ENCODE data around the gene HEPHL1. TPM values are rescaled to one million over a fixed set of nuclear protein-coding genes. Genes with fewer than 3 reads are reported as not detected.

Gene HEPHL1
- total RNA-seq, 4 donors from 2014 or later: under 0.01 to 103 (median 6.6) TPM

DNA sequence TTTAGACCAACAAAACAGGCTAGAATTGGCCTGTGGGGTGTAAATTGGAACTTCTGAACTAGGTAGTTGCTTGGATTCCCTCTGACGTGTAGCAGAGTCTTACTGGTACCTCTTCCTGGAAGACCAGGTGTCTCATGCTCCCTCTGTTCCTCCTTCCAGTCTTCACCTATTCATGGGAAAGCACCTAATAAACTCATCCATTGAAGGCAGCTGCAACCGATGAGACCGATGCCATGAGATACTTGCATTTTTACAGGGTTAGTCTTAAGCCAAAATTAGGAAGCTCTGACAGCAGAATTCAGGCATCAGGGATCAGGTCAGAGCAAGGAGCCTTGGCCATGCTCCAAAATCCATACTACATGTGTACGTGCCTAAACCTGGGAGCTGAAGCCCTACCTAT lies 13.2 kb upstream of the HEPHL1 start:
- no peak for DNase-seq
- peak overlapping the region in 1 of 4 donors; percentile 29 for H3K27ac ChIP-seq
- 27 to 37% methylated on average over 4 of the region's 4 CpGs for WGBS, 2 donors

DNA sequence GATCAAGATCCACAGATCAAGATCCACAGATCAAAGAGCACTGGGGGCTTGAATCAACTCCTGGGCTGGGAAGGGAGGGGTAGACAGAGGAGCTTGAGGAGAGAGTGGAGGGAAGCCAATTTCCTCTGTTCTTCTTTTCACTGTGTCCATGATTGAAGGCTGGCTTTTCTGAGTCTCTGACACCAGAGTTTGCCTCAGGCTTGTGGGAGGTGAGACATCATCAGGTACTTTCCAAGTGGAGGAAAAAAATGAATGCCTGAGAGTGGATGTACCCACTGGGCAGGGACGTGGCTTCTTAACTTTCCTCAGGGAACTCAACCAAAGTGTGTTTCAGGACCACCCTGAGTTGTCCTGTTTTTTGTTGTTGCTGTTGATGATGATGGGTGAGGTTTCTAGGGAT lies 11.0 kb upstream of the HEPHL1 start:
- WGBS, 2 donors: 29 to 31% methylated on average over 1 of the region's 1 CpG
- Histone ChIP-seq H3K27me3 (peaks cover 0 to 3% (median 0%) of the 10 kb centered on the region in 4 donors), H3K4me1 (peaks cover 0 to 17% (median 4%) of the 10 kb centered on the region in 3 donors), H3K27ac (no peak overlapping the region), H3K36me3 (no peaks in the 10 kb centered on the region), H3K4me3 (no peak overlapping the region), H3K9me3 (no peaks in the 10 kb centered on the region)
- TF ChIP-seq, protein P1, sequence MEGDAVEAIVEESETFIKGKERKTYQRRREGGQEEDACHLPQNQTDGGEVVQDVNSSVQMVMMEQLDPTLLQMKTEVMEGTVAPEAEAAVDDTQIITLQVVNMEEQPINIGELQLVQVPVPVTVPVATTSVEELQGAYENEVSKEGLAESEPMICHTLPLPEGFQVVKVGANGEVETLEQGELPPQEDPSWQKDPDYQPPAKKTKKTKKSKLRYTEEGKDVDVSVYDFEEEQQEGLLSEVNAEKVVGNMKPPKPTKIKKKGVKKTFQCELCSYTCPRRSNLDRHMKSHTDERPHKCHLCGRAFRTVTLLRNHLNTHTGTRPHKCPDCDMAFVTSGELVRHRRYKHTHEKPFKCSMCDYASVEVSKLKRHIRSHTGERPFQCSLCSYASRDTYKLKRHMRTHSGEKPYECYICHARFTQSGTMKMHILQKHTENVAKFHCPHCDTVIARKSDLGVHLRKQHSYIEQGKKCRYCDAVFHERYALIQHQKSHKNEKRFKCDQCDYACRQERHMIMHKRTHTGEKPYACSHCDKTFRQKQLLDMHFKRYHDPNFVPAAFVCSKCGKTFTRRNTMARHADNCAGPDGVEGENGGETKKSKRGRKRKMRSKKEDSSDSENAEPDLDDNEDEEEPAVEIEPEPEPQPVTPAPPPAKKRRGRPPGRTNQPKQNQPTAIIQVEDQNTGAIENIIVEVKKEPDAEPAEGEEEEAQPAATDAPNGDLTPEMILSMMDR (IDR thresholded peaks at IDR 0.05): no peak
- no peak for TF ChIP-seq POLR2A (IDR thresholded peaks at IDR 0.05)
- intact Hi-C loops (cut with DNase I): no loop called here
- no peak for DNase-seq

More for the DNA sequence above, 13.2 kb upstream of the HEPHL1 start:
- Histone ChIP-seq H3K4me1 (peaks cover 0 to 17% (median 4%) of the 10 kb centered on the region in 3 donors), H3K27me3 (peaks cover 0 to 3% (median 0%) of the 10 kb centered on the region in 4 donors), H3K36me3 (no peaks in the 10 kb centered on the region), H3K9me3 (no peaks in the 10 kb centered on the region), H3K4me3 (no peak overlapping the region)
- no peak for TF ChIP-seq POLR2A (IDR thresholded peaks at IDR 0.05)
- TF ChIP-seq, protein P1 (IDR thresholded peaks at IDR 0.05): no peak
- intact Hi-C loops (cut with DNase I): no loop called here

DNA sequence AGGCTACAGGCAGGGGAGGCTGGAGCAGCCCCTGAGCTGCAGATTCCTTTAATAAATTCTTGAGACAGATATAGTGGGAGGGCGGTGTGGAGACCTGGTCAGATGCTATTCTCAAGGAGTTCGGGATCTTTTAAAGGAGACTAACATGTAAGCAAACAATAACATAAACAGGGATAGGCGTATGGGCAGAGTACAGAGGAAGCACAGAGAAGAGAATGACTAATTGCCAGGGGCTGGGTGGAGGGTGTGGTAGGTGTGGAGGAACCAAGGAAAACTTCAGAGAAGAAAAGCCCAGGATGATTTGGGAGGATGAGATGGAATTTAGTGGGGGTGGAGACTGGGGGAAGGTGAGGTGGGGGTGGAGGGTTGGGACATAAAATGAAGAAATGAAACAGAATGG lies 9.7 kb upstream of the HEPHL1 start:
- H3K9me3 ChIP-seq: no peaks in the 10 kb centered on the region
- intact Hi-C loops (cut with DNase I): no loop called here
- no peak for DNase-seq
- no peak overlapping the region for H3K27ac ChIP-seq
- H3K27me3 ChIP-seq: peaks cover 0 to 3% (median 0%) of the 10 kb centered on the region in 4 donors
- H3K4me1 ChIP-seq: peaks cover 0 to 17% (median 4%) of the 10 kb centered on the region in 3 donors
- no peak overlapping the region for H3K4me3 ChIP-seq
- 49 to 53% methylated on average over 3 of the region's 3 CpGs for WGBS, 2 donors
- H3K36me3 ChIP-seq: no peaks in the 10 kb centered on the region
- TF ChIP-seq, protein P1 (IDR thresholded peaks at IDR 0.05): no peak
- no peak for TF ChIP-seq POLR2A (IDR thresholded peaks at IDR 0.05)

DNA sequence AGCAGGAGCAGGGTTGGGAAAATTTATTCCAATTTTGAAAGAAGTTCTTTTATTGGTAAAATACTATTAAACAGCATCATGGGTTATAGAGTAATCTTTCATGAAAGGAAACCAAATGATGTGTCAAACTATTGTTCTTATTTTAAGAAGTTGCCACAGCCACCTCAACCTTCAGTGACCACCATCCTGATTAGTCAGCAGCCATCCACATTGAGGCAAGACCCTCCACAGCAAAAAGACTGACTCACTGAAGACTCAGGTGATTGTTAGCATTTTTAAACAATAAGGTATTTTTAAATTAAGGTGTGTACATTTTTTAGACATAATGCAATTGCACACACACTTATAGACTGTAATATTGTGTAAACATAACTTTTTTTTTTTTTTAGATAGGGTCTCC lies 3.7 kb upstream of the HEPHL1 start:
- no peak for DNase-seq
- H3K4me1 ChIP-seq: peaks cover 0 to 3% (median 0%) of the 10 kb centered on the region in 3 donors
- TF ChIP-seq POLR2A (IDR thresholded peaks at IDR 0.05): no peak

DNA sequence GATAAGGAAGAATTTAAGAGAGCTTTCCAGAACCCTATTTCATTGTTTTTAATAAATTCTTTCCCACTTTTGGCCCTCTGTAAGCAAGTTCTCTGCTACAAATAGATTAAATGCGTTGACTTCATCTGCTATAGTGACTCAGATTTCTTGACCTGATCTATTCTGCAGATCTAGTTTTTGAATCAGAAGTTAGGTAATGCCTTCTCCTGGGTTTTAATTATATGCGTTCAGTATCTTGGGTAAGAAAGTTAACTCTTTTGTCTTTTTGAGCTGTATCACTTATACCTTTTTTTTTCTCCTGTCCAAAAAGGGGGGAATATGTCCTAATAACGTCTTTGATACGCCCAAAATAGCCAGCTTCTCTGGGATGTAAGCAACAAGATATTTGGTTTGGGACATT lies 2.4 kb upstream of the HEPHL1 start:
- Histone ChIP-seq H3K27me3 (no peaks in the 10 kb centered on the region), H3K27ac (no peak overlapping the region), H3K9me3 (no peaks in the 10 kb centered on the region), H3K36me3 (no peaks in the 10 kb centered on the region), H3K4me1 (peaks cover 0 to 3% (median 0%) of the 10 kb centered on the region in 3 donors), H3K4me3 (no peak overlapping the region)
- TF ChIP-seq, protein P1 (IDR thresholded peaks at IDR 0.05): no peak
- TF ChIP-seq POLR2A (IDR thresholded peaks at IDR 0.05): no peak
- intact Hi-C loops (cut with DNase I): no loop called here
- 24 to 67% methylated on average over 4 of the region's 4 CpGs for WGBS, 2 donors
- DNase-seq: no peak

More for the DNA sequence above, 3.7 kb upstream of the HEPHL1 start:
- no peak overlapping the region for H3K4me3 ChIP-seq
- no peaks in the 10 kb centered on the region for H3K9me3 ChIP-seq
- H3K27ac ChIP-seq: no peak overlapping the region
- H3K27me3 ChIP-seq: no peaks in the 10 kb centered on the region
- intact Hi-C loops (cut with DNase I): no loop called here
- H3K36me3 ChIP-seq: no peaks in the 10 kb centered on the region

DNA sequence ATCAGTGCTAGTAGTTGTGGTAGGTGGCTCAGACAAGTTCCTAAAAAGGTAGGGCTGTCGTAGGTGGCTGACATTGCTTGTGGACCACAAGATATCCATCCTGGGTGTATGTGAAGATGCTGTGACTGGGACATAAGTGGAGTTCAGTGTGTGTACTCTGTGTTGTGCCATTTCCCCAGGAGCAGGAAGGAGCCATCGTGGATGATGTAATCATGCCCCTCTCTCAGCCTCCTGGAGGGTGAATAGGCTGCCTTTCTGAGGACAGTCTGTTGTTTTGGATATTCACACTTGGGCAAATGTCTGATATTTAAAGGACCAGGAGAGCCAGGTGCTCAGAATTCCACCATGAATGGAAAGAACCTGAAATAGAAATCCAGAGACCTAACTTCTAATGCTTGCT lies 2.7 kb downstream of the HEPHL1 start:
- no peaks in the 10 kb centered on the region for H3K36me3 ChIP-seq
- no peak overlapping the region for H3K4me3 ChIP-seq
- 58 to 80% methylated on average over 2 of the region's 2 CpGs for WGBS, 2 donors
- peaks cover 0 to 5% (median 0%) of the 10 kb centered on the region in 4 donors for H3K27me3 ChIP-seq
- no peak for DNase-seq
- TF ChIP-seq POLR2A (IDR thresholded peaks at IDR 0.05): no peak
- TF ChIP-seq, protein P1 (IDR thresholded peaks at IDR 0.05): no peak
- intact Hi-C loops (cut with DNase I): no loop called here
- no peaks in the 10 kb centered on the region for H3K9me3 ChIP-seq
- H3K27ac ChIP-seq: no peak overlapping the region
- H3K4me1 ChIP-seq: peaks cover 0 to 3% (median 0%) of the 10 kb centered on the region in 3 donors
